ENCODE results near the gene MCM5.
A peak's percentile ranks its signal among the peaks of the same experiment; 100 is the strongest.
"Not testable (repeated sequence)": the region's sequence is repeated elsewhere in the genome, so short reads cannot be mapped to it uniquely, and the experiment has no call there.

Gene MCM5

DNA sequence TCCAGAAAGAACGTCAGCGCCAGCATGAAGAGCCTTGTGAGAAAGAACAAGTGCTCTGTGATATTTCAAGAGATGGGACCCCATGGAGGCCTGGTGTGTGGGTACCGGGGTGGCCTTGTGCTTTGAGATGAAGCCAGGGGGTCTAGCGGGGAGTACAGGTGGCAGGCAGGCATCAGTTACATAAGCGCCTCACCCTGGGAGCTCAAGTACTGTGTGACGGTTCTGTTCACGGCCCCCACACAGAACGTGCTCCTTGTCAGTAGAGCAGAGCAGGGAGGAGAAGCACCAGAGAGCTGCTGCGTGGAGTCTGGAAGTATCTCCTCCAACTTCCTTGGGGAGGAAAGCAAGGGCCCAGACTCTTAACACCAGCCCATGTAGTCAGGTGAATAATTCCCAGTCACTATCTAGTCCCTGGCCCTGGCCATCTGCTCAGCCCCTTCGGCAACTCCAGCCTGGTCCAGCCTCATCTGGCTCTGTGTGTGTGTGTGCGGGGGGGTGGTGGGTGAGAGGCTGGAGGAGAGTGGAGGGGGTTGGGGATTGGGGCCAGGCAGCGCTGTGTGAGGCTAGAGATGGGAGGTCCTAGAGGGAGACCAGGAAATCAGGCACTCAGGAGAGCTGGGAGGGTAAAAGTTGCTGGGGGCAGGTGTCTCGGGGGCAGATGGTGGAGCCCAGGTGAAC lies 32.4 kb downstream of the MCM5 start:
- no peak for DNase-seq (ENCODE audit: low spot score)

DNA sequence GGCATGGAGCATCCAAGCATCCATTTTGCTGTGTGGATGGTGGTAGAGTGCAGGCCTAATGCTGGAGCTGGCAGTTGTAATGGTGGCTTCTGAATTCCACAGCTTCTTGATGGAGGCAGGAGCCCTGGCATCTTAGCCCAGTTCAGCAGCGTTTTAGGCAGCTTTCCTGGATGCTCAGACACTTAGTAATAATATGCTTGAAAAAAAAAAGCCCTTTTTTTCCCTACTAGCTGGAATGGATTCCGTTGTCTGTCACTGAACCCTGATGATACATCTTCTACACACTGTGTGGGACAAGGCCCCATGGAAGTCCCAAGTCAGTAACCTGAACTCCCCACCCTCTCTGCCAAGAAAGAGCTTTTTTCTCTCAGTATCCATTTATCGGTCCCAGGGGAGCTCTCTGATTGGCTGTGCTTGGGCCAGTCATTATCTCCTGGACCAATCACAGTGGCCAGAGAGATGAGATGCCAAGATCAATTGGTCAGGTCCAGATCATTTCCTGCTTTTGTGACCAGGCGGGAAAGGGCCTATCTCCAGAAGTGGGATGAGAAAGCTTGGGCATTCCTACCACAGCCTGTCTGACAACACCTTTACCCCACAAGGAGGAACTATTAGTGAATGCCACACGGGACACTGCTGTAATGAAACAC lies 34.2 kb downstream of the MCM5 start:
- DNase-seq (ENCODE audit: low spot score) = no peak

GRCh38 chr22:35435201-35435740 lies 35.3 kb downstream of the MCM5 start:
- no peak for DNase-seq (ENCODE audit: low spot score)

DNA sequence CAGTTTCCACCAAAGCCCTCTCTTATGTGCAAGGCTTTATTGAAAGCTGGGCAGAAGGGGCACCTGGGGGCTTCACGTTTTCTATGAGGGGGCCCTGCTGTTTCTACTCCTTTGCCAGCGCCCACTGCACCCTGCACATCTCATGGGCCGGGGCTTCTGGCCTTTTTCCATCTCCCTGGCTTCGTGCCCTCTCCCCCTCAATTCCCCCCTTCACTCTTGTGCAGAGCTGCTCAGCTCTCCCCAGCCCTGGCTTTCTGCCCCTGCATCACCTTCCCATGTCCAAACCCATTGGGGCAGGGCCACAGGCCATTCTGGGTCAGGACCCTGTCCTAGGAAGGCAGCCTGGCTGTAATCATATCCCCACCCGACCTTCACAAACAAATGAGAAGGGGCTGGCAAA lies 36.5 kb downstream of the MCM5 start:
- DNase-seq (ENCODE audit: low spot score) = no peak

GRCh38 chr22:35437049-35437448 lies 37.1 kb downstream of the MCM5 start:
- peak; percentile 26 for DNase-seq (ENCODE audit: low spot score)

GRCh38 chr22:35438673-35439364 lies 38.9 kb downstream of the MCM5 start:
- not testable (repeated sequence) for DNase-seq (ENCODE audit: low spot score)

GRCh38 chr22:35439365-35439717 lies 39.4 kb downstream of the MCM5 start:
- DNase-seq (ENCODE audit: low spot score) = no peak

DNA sequence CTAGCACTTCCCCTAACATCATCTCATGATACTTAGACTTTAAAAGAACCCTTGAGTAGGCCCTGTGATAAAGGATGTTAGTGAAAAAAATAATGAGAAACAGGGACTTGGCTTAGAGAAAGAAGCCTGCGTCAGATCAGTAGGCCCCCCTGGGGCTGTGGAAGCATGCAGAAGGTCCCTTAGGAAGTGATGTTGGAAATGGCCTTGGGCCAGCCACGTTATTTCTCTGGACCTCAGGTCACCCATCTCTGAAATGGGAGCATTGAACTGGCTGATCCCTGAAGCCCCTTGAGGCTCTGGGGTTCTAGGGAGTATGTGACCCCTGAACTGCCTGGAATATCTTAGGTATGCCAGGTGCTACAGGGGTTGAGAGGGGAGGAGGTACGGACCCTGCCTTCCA lies 40.2 kb downstream of the MCM5 start:
- DNase-seq (ENCODE audit: low spot score) = no peak

DNA sequence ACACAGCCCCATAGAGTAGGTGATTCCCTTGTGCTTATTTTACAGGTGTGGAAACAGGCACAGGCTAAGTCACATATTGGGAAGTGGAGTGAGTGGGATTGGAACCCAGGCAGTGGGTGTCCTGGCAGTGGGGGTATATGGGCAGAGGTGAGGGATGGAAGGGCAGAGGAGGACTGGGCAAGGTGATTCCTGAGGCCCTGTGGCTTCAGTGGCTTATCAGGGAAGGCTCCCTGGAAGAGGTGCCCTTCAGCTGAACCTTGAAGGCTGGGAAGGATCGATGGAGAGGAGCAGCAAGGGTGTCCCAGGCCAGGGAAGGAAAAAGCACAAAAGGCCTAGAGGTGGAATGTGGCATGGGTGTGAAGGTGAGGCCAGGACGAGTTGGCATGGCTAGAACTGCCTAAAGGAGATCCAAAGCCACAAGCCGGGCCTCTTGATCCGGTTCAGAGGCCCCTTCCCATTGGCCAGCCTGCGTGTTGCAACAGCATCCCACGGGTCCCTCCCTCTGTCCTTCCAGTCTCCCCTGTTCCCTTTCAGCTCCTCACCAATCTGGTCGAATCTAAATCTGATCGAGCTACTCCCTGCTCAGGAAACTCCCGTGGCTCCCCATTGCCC lies 41.7 kb downstream of the MCM5 start:
- no peak for DNase-seq (ENCODE audit: low spot score)

GRCh38 chr22:35442471-35442870 lies 42.5 kb downstream of the MCM5 start:
- DNase-seq (ENCODE audit: low spot score) = no peak

- DNase-seq (ENCODE audit: low spot score) = no peak
Measured at GRCh38 chr22:35443338-35443737, 43.4 kb downstream of the MCM5 start.

GRCh38 chr22:35443790-35444684 lies 44.1 kb downstream of the MCM5 start:
- no peak for DNase-seq (ENCODE audit: low spot score)

DNA sequence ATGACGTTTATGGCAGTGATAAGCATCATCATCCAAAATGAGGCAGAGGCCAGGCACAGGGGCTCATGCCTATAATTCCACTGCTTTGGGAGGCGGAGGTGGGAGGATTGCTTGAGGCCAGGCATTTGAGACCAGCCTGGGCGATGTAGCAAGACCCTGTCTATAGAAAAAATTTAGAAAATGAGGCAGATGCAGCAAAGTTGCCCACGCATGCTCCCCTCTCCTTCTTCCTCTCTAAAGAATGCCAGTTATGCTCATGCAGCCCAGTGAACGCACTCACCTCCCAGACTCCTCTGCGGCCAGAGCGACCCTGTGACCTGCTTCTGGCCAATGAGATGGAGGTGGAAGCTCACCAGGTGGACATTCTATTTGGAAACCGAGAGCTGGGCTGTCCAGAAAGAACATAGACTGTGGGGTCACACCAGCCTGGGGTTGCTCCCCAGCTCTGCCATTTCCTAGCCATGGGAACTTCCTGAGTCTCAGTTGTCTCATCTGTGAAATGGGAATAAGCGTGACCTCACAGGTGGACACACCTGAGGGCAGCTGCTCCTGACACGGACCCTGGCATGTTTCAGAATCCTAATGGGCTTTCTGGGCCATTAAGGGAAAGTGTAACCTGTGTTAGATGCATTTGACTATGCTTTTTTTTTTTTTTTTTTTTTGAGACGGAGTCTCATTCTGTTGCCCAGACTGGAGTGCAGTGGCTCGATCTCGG lies 44.9 kb downstream of the MCM5 start:
- no peak for DNase-seq (ENCODE audit: low spot score)

DNA sequence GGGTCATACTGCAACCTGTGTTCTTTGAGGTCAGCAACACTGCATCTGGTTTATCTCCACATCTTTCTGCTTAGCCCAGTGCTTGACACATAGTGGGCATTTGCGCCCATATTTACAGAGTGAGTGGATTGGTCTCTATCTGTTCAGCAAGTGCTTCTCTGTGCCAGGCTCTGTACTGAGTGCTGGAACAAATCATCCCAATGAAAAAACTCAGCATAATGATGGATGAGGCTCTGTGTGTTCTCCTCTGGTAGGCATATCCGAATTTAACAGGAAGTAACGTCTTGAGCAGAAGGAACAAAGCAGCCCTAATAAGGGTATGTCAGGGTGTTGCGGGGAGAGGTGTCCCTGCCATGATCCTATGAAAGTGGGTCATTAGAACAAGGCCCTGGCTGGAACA lies 46.0 kb downstream of the MCM5 start:
- no peak for DNase-seq (ENCODE audit: low spot score)

GRCh38 chr22:35446365-35446764 lies 46.4 kb downstream of the MCM5 start:
- no peak for DNase-seq (ENCODE audit: low spot score)

GRCh38 chr22:35448523-35448922 lies 48.6 kb downstream of the MCM5 start:
- DNase-seq (ENCODE audit: low spot score) = no peak

DNA sequence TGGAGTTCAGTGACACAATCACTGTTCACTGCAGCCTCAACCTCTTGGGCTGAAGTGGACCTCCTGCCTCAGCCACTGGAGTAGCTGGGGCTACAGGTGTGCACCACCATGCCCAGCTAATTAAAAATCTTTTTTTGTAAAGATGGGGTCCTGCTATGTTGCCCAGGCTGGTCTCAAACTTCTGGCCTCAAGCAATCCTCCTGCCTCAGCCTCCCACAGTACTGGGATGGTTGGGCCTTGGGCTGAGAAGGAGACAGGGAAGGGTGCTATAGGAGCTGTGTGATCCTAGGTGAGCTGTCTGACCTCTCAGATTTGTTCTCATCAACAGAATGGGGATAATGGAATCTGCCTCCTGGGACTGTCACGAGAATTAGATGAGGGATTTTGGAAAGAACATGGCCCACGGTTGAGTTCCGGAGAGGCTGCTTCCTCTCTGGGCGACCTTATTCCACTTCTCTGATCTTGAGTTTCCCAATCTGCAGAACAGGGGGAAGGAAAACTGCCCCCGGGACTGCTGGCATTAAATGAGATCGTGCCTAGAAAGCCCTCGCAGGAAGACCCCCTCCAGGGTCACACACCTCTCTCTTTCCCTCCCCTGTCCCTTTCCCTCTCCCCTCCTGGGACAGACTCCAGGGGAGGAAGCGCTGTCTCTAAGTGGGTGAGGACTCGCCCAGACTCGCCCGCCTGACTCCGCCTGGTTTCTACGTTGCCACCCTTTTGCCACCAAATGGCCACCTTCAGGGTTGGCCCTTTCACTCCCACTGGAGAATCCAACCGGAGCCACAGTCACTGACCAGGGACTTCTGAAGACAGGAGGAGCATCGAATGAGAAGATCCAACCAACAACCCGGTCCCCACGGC lies 50.1 kb downstream of the MCM5 start:
- DNase-seq (ENCODE audit: low spot score) = no peak

- no peak for DNase-seq (ENCODE audit: low spot score)
Measured at GRCh38 chr22:35450824-35451569, 51.1 kb downstream of the MCM5 start.

DNA sequence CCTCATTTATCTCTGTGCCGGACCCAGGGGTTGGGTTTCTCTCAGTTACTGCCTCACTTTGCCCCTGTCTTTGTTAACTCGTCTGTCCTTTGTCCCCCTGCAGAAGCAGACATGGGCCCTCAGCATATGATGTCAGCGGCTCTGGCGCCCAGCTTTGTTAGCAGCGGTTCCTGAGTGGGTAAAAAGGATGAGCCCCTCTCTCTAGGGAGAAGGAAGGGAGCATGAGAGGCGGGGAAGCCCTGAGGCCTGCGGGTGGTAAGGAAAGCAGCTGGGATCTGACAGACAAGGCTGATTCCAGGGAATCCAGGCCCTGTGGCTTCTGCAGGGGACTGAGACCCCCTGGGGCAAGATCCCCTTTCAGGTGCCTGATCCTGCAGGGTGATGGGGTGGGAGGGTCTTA lies 51.7 kb downstream of the MCM5 start:
- DNase-seq (ENCODE audit: low spot score) = no peak
